B cell (primary cell): ENCODE measurements around the gene FMN1.

Source experiments
- CTCF ChIP-seq: fragments of 200-600 bp; IDR thresholded peaks from one replicate; pipeline ENCODE4 v1.8.0; 2022; ENCODE audit warnings: antibody characterized with exemption, mild to moderate bottlenecking
- EZH2 ChIP-seq: IDR thresholded peaks from 2 replicates; pipeline ENCODE4 v1.6.1; 2012; ENCODE audit warnings: borderline replicate concordance, low read depth, mild to moderate bottlenecking, moderate library complexity, low read length; ENCODE audit not compliant: insufficient read depth, poor library complexity, severe bottlenecking

- TF ChIP-seq CTCF (no peak), EZH2 (no peak)
Measured at GRCh38 chr15:32944431-32944830, 250.1 kb downstream of the FMN1 start.
